ENCODE data around the gene MLC1. TPM values are rescaled to one million over a fixed set of nuclear protein-coding genes. Genes with fewer than 3 reads are reported as not detected.

The MLC1 gene
- 0.54 and 0.87 TPM in 2 replicates for total RNA-seq

DNA sequence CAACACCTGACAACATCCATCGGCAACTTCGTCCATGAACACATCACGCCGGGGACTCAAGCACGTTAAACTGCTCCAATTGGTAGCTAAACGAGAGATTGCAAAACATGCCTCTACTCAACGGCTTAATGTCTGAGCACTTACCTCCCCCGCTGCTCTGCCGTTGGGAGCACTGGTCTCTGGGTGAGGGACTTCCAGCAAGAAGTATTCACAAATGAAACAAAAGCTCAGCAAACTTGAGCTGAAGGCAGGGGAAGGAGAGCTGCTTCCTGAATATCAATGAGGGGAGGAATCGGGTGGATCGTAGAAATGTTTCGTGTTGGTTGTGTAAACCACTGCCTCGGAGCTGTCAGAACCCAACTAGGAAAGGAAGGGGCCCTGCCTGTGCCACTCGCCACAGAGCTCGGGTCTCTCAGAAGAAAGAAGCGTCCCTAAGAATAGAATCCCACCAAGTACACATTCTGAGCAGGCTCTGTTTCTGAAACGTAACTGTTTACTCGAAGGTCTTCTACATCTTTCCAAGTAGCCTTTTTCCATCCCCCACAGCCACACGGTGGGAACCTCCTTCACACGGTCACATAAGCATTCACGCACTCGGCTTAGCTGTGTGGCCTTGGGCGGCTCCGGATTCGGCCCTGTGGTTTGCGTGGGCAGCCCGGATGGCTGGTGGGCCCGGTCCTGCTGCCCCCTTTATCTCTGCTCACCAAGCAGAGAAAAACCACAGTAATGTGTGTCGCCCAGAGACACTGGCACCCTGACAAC, at the start of gene MLC1:
MLC1 (minus strand) TSS at position 216 of the 762 bp plus-strand sequence. CDS start 524 bp downstream, outside the sequence.

DNA sequence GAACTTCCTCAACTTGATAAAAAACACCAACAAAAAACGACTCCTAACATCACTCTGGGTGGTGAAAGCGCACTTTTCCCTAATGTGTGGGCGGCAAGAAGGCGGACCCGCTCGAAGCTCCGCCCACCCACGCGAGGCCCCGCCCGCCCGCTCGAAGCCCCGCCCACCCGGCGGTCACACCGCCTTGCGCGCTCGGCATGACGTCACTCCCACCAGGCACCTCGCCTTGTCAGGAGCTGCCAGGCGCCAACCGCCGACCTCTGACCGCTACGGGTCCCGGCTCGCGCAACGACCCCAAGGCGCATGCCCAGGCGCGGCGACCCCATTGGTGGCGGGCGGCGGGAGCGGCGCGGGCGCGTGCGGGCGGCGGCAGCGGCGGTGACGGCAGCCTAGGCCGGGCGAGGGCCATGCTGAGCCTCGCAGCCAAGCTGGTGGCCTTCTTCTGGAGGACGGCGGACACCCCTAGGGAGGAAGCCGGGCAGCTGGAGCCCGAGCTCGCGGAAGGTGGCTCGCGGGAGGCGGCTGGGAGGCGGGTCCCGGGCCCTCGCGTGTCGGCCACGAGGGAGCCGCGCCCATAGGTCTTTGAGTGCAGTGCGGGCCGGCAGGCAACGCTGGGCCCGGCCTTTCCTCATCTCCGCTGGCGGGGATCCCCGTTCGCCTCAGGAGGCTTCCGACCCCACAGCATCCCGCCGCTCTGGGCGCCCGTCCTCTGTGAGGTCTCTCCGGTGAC, 4.6 kb upstream of the MLC1 start, which contains the start of gene MOV10L1:
MOV10L1 (plus strand) TSS at position 325 of the 730 bp plus-strand sequence; CDS start at position 408, 83 bp downstream.

DNA sequence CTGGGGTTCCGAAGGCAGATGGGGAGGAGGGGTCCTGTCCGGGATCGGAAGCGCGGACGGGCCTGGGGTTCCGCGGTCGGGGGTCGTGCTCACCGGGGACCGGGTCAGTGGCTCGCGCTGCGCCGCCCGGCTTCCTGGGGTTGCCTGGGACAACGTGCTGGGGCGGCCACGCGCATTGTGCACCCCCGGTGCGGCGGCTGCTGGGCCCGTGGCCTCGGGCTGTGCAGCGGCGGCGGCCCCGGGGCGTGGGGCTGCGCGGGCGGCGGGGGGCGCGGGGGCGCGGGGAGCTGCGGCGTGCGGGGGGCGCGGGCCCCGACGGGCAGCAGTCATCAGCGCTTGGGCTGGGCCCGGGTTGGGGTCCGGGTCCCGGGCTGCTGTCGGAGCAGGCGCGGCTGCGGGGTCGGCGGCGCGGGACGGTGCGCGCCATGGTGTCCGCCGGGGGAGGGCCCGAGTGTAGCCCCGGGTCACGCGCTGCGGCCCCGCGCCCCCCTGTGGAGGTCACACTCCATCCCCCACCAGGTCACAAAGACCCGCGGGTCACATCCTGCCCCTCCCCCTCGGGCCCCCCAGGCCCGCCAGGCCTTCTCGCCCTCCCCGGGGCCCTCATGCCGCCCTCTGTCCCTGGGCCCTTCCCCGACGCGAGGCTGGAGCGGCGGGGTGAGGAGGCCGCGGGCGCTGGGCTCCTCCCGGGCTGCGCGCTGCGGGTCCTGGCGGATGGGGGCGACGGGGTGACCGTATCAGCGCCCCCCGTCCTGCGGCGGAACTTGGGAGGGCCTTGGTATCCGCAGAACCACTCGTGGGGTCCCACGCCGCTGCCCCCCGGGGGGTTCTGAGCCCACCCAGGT, 26.9 kb downstream of the MLC1 start, which contains the start of gene TTLL8:
TTLL8 (minus strand) TSS at position 238 of the 845 bp plus-strand sequence.

DNA sequence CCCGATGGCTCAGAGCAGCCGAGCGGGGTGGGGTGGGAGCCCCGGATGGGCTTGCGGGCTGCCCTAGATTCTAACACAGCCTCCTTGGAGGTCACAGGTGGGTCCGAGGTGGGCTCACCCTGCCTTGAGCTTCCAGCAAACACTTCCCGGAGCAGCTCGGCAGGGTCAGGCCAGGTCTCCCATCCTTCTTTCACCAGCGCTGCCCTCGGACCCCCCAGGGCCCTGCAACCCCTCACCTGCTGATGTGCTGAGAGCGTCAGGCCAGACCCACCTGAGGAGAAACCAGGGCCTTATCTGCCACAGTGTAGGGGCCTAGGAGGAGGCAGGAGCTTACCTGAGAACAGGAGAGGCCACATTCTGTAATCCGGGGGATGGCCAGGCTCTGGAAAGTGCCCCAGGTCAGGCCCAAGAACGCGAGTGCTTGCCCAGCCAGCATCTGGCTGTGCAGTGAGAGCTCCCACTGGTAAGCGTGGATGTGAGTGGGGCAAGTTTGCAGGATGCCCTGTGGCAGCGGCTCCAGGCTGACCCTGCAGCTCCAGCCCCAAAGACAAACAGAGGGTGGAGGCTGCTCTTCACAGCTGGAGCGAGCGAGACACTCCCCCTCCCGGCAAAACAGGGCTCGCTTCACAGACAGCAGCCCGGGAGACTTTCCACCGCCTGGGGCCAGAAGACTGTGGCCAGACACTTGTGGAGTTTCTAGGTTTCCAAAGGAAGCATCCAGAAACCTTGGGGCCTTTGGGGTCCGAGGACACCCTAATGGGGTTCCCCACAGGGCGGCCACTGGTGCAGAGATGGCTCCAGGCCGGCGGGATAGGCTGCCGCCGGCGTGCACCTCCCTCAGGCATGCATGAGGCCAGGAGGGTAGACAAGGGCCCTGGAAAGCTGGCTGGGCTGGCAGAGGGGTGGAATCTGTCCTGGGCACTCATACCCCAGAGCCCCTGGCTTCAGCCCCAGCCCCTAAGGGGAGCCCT, 72.7 kb downstream of the MLC1 start, which contains the start of gene IL17REL:
IL17REL (minus strand) TSS at position 555 of the 971 bp plus-strand sequence; CDS start at position 436, 119 bp downstream.

Other genes starting within 250 kb of the MLC1 start
- gene ZBED4, start 231.6 kb downstream of the MLC1 start, total RNA-seq = 7.1 and 9.0 TPM in 2 replicates
- gene ALG12, start 167.0 kb downstream of the MLC1 start, total RNA-seq = 14.9 and 20.5 TPM in 2 replicates
- 55.3 and 57.2 TPM in 2 replicates for gene CRELD2, start 166.8 kb downstream of the MLC1 start, total RNA-seq
- gene PIM3, start 124.7 kb downstream of the MLC1 start, total RNA-seq = 24.8 and 26.5 TPM in 2 replicates
- not detected in 2 replicates for gene IL17REL, start 72.7 kb downstream of the MLC1 start, total RNA-seq
- gene TTLL8, start 27.1 kb downstream of the MLC1 start, total RNA-seq = not detected in 2 replicates
- 0.39 and 0.56 TPM in 2 replicates for gene MOV10L1, start 4.6 kb upstream of the MLC1 start, total RNA-seq
- gene PANX2, start 85.3 kb upstream of the MLC1 start, total RNA-seq = 2.6 and 2.7 TPM in 2 replicates
- gene TRABD, start 100.5 kb upstream of the MLC1 start, total RNA-seq = 19.4 and 22.1 TPM in 2 replicates
- gene SELENOO, start 115.6 kb upstream of the MLC1 start, total RNA-seq = 18.1 and 21.4 TPM in 2 replicates
- 16.3 and 17.3 TPM in 2 replicates for gene TUBGCP6, start 159.6 kb upstream of the MLC1 start, total RNA-seq
- gene HDAC10, start 165.8 kb upstream of the MLC1 start, total RNA-seq = 29.0 and 29.2 TPM in 2 replicates
- gene MAPK12, start 176.3 kb upstream of the MLC1 start, total RNA-seq = 24.5 and 31.3 TPM in 2 replicates
- 8.3 and 12.4 TPM in 2 replicates for gene MAPK11, start 185.0 kb upstream of the MLC1 start, total RNA-seq
- gene PLXNB2, start 222.2 kb upstream of the MLC1 start, total RNA-seq = 211 and 212 TPM in 2 replicates
- gene DENND6B, start 241.6 kb upstream of the MLC1 start, total RNA-seq = 1.1 and 1.4 TPM in 2 replicates